Smooth muscle cell (in vitro differentiated cells): Measurements from ENCODE around the gene CDC20B. TPM values are rescaled to one million over a fixed set of nuclear protein-coding genes. Genes with fewer than 3 reads are reported as not detected.
A peak's percentile ranks its signal among the peaks of the same experiment; 100 is the strongest.

Source experiments
- DNase-seq: peaks from one replicate; lab custom pipeline; 2025; ENCODE audit not compliant: unreplicated experiment; lab: John Stamatoyannopoulos, UW
- H2AFZ ChIP-seq: fragments of 200-600 bp; sonication (generic); 2 replicates; pipeline ENCODE4 v1.6.0; 2016; ENCODE audit warnings: antibody characterized with exemption, low read depth, mild to moderate bottlenecking
- H3F3A ChIP-seq: fragments of 200-600 bp; sonication (generic); 2 replicates; pipeline ENCODE4 v1.6.0; 2017; ENCODE audit warnings: antibody characterized with exemption, low read depth
- H3K27ac ChIP-seq: fragments of 200-600 bp; sonication (generic); 2 replicates; pipeline ENCODE4 v1.5.1; 2016; ENCODE audit warnings: low read depth, mild to moderate bottlenecking
- H3K27me3 ChIP-seq: fragments of 200-600 bp; sonication (generic); 2 replicates; pipeline ENCODE4 v1.6.1; 2016; ENCODE audit warnings: low read depth, mild to moderate bottlenecking
- H3K36me3 ChIP-seq: fragments of 200-600 bp; sonication (generic); 2 replicates; pipeline ENCODE4 v1.5.1; 2016; ENCODE audit warnings: low read depth
- H3K4me1 ChIP-seq: fragments of 200-600 bp; sonication (generic); 2 replicates; pipeline ENCODE4 v1.5.1; 2016; ENCODE audit warnings: low read depth
- H3K4me2 ChIP-seq: fragments of 200-600 bp; sonication (generic); 2 replicates; pipeline ENCODE4 v1.6.0; 2016; ENCODE audit warnings: mild to moderate bottlenecking
- H3K4me3 ChIP-seq: fragments of 200-600 bp; sonication (generic); 2 replicates; pipeline ENCODE4 v1.5.1; 2016; ENCODE audit warnings: mild to moderate bottlenecking
- H3K79me2 ChIP-seq: fragments of 200-600 bp; sonication (generic); 2 replicates; pipeline ENCODE4 v1.6.0; 2016; ENCODE audit warnings: low read depth, mild to moderate bottlenecking
- H3K9ac ChIP-seq: fragments of 200-600 bp; sonication (generic); 2 replicates; pipeline ENCODE4 v1.6.0; 2016; ENCODE audit warnings: low read depth
- H3K9me3 ChIP-seq: fragments of 200-600 bp; sonication (generic); replicated peaks from 2 replicates; pipeline ENCODE4 v1.5.1; 2016; ENCODE audit warnings: low read depth
- H4K20me1 ChIP-seq: fragments of 200-600 bp; sonication (generic); 2 replicates; pipeline ENCODE4 v1.6.0; 2016; ENCODE audit warnings: low read depth
- WGBS: methylation state at CpG from one replicate; pipeline ENCODE4 v1.1.7; 2016; ENCODE audit warnings: low lambda C conversion rate; 5-methylcytosine and 5-hydroxymethylcytosine counted together
- polyA plus RNA-seq: library from polyadenylated mRNA; unstranded; fragments of >200 nt; fragmentation: Nextera tagmentation; extraction: Ambion mirVana; gene quantifications from 2 replicates; pipeline ENCODE4 v1.2.1, GENCODE V29; 2016
- total RNA-seq: library from RNA; depleted of rRNA; stranded (reverse); fragments of >200 nt; gene quantifications from 2 replicates; pipeline ENCODE4 v1.2.3, GENCODE V29; 2014
- TF ChIP-seq, protein P1 (sequence below): fragments of 200-600 bp; sonication (generic); IDR thresholded peaks from 2 replicates; pipeline ENCODE4 v1.5.1; 2017; ENCODE audit warnings: borderline replicate concordance, mild to moderate bottlenecking, antibody characterized with exemption; ENCODE audit not compliant: insufficient read depth, poor library complexity, severe bottlenecking

CDC20B gene
- total and polyA plus RNA-seq, 2 experiments from 2014 or later: not detected

DNA sequence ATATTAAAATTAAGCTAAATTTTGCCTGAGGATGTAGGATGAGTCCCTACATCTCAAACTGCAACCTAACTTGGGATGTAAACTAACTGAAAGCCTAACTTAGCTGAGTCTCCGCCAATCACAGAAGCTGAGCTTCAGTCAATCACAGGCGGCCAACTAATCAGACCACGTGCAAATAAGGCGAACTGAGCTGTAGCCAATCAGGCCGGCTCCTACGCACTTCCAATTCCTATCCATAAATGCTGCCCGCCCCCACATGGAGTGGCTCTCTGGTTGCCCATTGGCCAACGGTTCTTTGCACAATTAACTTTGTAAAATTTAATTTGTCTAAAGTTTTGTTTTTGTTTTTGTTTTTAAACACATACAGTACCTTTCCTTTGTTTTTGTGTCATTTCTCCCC is 26.9 kb downstream of the CDC20B start:
- Histone ChIP-seq H4K20me1 (no peaks in the 10 kb centered on the region), H3K9me3 (no peaks in the 10 kb centered on the region), H3K36me3 (no peaks in the 10 kb centered on the region), H3F3A (no peaks in the 10 kb centered on the region), H3K4me2 (peak overlapping the region; percentile 60), H3K4me1 (no peaks in the 10 kb centered on the region), H3K9ac (no peak overlapping the region), H3K4me3 (no peak overlapping the region), H2AFZ (no peak overlapping the region), H3K27me3 (peaks cover 29% of the 10 kb centered on the region), H3K79me2 (no peaks in the 10 kb centered on the region), H3K27ac (no peak overlapping the region)
- TF ChIP-seq, protein P1, sequence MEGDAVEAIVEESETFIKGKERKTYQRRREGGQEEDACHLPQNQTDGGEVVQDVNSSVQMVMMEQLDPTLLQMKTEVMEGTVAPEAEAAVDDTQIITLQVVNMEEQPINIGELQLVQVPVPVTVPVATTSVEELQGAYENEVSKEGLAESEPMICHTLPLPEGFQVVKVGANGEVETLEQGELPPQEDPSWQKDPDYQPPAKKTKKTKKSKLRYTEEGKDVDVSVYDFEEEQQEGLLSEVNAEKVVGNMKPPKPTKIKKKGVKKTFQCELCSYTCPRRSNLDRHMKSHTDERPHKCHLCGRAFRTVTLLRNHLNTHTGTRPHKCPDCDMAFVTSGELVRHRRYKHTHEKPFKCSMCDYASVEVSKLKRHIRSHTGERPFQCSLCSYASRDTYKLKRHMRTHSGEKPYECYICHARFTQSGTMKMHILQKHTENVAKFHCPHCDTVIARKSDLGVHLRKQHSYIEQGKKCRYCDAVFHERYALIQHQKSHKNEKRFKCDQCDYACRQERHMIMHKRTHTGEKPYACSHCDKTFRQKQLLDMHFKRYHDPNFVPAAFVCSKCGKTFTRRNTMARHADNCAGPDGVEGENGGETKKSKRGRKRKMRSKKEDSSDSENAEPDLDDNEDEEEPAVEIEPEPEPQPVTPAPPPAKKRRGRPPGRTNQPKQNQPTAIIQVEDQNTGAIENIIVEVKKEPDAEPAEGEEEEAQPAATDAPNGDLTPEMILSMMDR: no peak
- WGBS: 83% methylated on average over 8 of the region's 8 CpGs
- no peak for DNase-seq

DNA sequence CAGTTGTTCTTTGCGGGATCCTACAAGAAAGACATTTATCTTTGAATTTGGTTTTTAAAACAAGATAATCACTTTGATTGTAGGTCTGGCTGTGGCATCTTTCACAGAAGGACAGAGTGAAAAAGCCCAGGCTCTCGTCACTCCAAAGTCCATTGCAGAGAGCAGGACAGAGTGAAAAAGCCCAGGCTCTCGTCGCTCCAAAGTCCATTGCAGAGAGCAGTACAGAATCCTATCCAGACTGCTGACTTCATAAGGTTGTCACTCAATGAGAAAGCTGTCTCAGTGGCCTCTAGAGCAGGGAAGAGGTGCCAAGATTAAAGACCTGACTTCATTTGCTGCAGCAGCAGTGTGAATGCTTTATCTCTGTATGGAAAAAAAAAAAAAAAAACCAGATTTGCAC is 29.4 kb downstream of the CDC20B start:
- no peaks in the 10 kb centered on the region for H3K9me3 ChIP-seq
- no peak overlapping the region for H3K4me3 ChIP-seq
- H3K79me2 ChIP-seq: no peaks in the 10 kb centered on the region
- H3K4me1 ChIP-seq: no peaks in the 10 kb centered on the region
- H3F3A ChIP-seq: no peaks in the 10 kb centered on the region
- no peaks in the 10 kb centered on the region for H3K36me3 ChIP-seq
- TF ChIP-seq, protein P1: no peak
- H3K27me3 ChIP-seq: peaks cover 29% of the 10 kb centered on the region
- H2AFZ ChIP-seq: no peak overlapping the region
- no peak overlapping the region for H3K4me2 ChIP-seq
- H4K20me1 ChIP-seq: no peaks in the 10 kb centered on the region
- H3K9ac ChIP-seq: no peak overlapping the region
- H3K27ac ChIP-seq: no peak overlapping the region
- WGBS: 57% methylated on average over 4 of the region's 4 CpGs
- DNase-seq: no peak

DNA sequence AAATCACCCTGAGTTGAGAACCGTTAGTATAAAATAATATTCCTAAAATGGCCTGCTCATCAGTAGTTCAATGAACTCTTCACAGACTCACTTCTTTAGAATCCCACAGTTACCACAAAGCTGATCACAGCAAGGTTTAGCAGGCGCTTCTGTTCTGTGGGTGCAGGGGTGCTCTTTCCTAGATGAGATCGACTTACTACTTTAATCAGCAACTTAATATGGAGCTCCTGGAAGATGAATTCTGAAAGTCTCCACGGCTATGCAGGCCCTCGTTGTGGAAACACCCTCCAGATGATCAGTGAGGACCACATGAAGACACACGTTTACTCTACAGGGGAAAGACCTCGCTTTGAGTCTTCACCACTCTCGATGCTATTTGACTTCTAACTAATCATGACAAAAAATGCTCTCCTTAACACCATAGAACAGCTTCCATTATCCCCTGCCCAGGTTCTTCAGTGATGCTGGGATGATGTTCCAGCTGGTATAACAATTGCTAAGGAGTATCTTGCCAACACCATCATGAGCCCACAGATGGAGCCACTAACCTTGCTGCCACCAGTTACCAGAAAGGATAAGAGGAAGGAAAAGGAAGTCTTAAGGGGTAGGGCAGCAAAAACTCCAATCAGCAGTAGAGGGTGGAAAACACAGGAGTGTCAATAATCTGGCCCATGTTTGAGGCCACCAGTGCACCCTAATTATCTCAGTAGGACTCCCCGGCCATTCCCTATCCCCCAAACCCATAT is 30.9 kb downstream of the CDC20B start:
- TF ChIP-seq, protein P1: no peak
- DNase-seq: no peak
- peaks cover 29% of the 10 kb centered on the region for H3K27me3 ChIP-seq
- H3K36me3 ChIP-seq: no peaks in the 10 kb centered on the region
- no peaks in the 10 kb centered on the region for H3K79me2 ChIP-seq
- no peak overlapping the region for H3K9ac ChIP-seq
- no peaks in the 10 kb centered on the region for H3K9me3 ChIP-seq
- H3F3A ChIP-seq: no peaks in the 10 kb centered on the region
- no peaks in the 10 kb centered on the region for H4K20me1 ChIP-seq
- H2AFZ ChIP-seq: no peak overlapping the region
- H3K4me1 ChIP-seq: no peaks in the 10 kb centered on the region
- H3K4me3 ChIP-seq: no peak overlapping the region
- no peak overlapping the region for H3K27ac ChIP-seq
- no peak overlapping the region for H3K4me2 ChIP-seq
- WGBS: 95% methylated on average over 9 of the region's 9 CpGs
